Endodermal cell (in vitro differentiated cells): ENCODE results near the gene CRYL1. TPM values are rescaled to one million over a fixed set of nuclear protein-coding genes. Genes with fewer than 3 reads are reported as not detected.

Source experiments
- DNase-seq: peaks from one replicate; pipeline ENCODE4 v3.0.0-alpha.2; 2017
- H3K27ac ChIP-seq: 2 replicates; pipeline ENCODE4 v1.5.1; 2013; ENCODE audit warnings: mild to moderate bottlenecking, low read depth, low read length, moderate library complexity
- H3K27me3 ChIP-seq: 2 replicates; pipeline ENCODE4 v1.6.1; 2013; ENCODE audit warnings: mild to moderate bottlenecking, low read length, moderate library complexity; ENCODE audit not compliant: insufficient read depth, control insufficient read depth, poor library complexity, severe bottlenecking
- H3K36me3 ChIP-seq: 2 replicates; pipeline ENCODE4 v1.7.0; 2013; ENCODE audit warnings: mild to moderate bottlenecking, low read length, moderate library complexity; ENCODE audit not compliant: control insufficient read depth, insufficient read depth
- H3K4me1 ChIP-seq: one replicate; pipeline ENCODE4 v1.7.0; 2013; ENCODE audit warnings: low read length; ENCODE audit not compliant: control insufficient read depth, insufficient read depth
- H3K4me3 ChIP-seq: 2 replicates; pipeline ENCODE4 v1.5.1; 2013; ENCODE audit warnings: mild to moderate bottlenecking, low read length, moderate library complexity
- H3K9ac ChIP-seq: 2 replicates; pipeline ENCODE4 v1.6.1; 2013; ENCODE audit warnings: mild to moderate bottlenecking, low read length, moderate library complexity; ENCODE audit not compliant: poor library complexity, severe bottlenecking; ENCODE audit errors: extremely low read depth
- H3K9me3 ChIP-seq: 2 replicates; pipeline ENCODE4 v1.6.1; 2013; ENCODE audit warnings: mild to moderate bottlenecking, low read length, moderate library complexity; ENCODE audit not compliant: control insufficient read depth
- H3K27ac Mint-ChIP-seq: 2 replicates; pipeline ENCODE4 v1.8.0; 2020; ENCODE audit warnings: mixed read lengths
- H3K27me3 Mint-ChIP-seq: 2 replicates; pipeline ENCODE4 v1.8.0; 2021; ENCODE audit warnings: mild to moderate bottlenecking, mixed read lengths; ENCODE audit not compliant: insufficient read depth
- H3K36me3 Mint-ChIP-seq: 2 replicates; pipeline ENCODE4 v1.8.0; 2020; ENCODE audit warnings: low read depth, mixed read lengths
- H3K4me1 Mint-ChIP-seq: 2 replicates; pipeline ENCODE4 v1.8.0; 2020; ENCODE audit warnings: mixed read lengths
- H3K4me3 Mint-ChIP-seq: 2 replicates; pipeline ENCODE4 v1.8.0; 2020; ENCODE audit warnings: mild to moderate bottlenecking, moderate library complexity, mixed read lengths
- H3K9me3 Mint-ChIP-seq: 2 replicates; pipeline ENCODE4 v1.8.0; 2020; ENCODE audit warnings: mild to moderate bottlenecking, mixed read lengths
- CTCF ChIP-seq: fragments of 200-600 bp; sonication (generic); conservative IDR thresholded peaks from 2 replicates; pipeline ENCODE4 v1.5.0; 2021; ENCODE audit warnings: antibody characterized with exemption, mild to moderate bottlenecking
- WGBS, 2 experiments: methylation state at CpG; one replicate each; pipeline versions ENCODE4 v1.1.5 to v1.1.7; 2013; ENCODE audit warnings: missing lambda C conversion rate in 2 of 2, mixed read lengths in 1 of 2; ENCODE audit not compliant: insufficient coverage in 1 of 2, insufficient read length in 1 of 2; 5-methylcytosine and 5-hydroxymethylcytosine counted together
- total RNA-seq, 2 donors: library from RNA; stranded (reverse); fragmentation: NEBNext Ultra II Directional in 1 of 2; extraction: Animal tissue kit (Norgen Biotek cat#: 25700) in 1 of 2; gene quantifications; 2 replicates in 1 of 2; 3 replicates in 1 of 2; pipeline ENCODE4 v1.2.1, GENCODE V29; 2021

CRYL1 gene
- total RNA-seq, 2 donors from 2014 or later = 1.7 to 4.1 TPM

GRCh38 chr13:20519875-20520274 lies 5.8 kb downstream of the CRYL1 start:
- no peak for TF ChIP-seq CTCF
- H3K36me3 Mint-ChIP-seq = no peaks in the 10 kb centered on the region
- H3K4me1 ChIP-seq = no peaks in the 10 kb centered on the region
- peaks cover 5% of the 10 kb centered on the region for H3K4me1 Mint-ChIP-seq
- WGBS, 2 experiments = 63% methylated on average over 1 of the region's 1 CpG; no CpG with 5 or more reads in 1 of the 2 experiments
- no peak overlapping the region for H3K4me3 Mint-ChIP-seq
- H3K9me3 ChIP-seq = no peaks in the 10 kb centered on the region
- no peak overlapping the region for H3K9ac ChIP-seq
- no peak overlapping the region for H3K27ac ChIP-seq
- no peak overlapping the region for H3K4me3 ChIP-seq
- H3K27me3 Mint-ChIP-seq = peaks cover 16% of the 10 kb centered on the region
- H3K9me3 Mint-ChIP-seq = no peaks in the 10 kb centered on the region
- no peak for DNase-seq
- H3K36me3 ChIP-seq = no peaks in the 10 kb centered on the region
- H3K27me3 ChIP-seq = peaks cover 11% of the 10 kb centered on the region
- H3K27ac Mint-ChIP-seq = no peak overlapping the region

GRCh38 chr13:20518660-20519100 lies 7.0 kb downstream of the CRYL1 start:
- Histone ChIP-seq H3K9me3 (no peaks in the 10 kb centered on the region), H3K27me3 (no peaks in the 10 kb centered on the region), H3K27ac (no peak overlapping the region), H3K9ac (no peak overlapping the region), H3K36me3 (no peaks in the 10 kb centered on the region), H3K4me3 (no peak overlapping the region), H3K4me1 (no peaks in the 10 kb centered on the region)
- Mint-ChIP-seq H3K4me3 (no peak overlapping the region), H3K9me3 (no peaks in the 10 kb centered on the region), H3K4me1 (peaks cover 4% of the 10 kb centered on the region), H3K27me3 (peaks cover 6% of the 10 kb centered on the region), H3K36me3 (no peaks in the 10 kb centered on the region), H3K27ac (no peak overlapping the region)
- DNase-seq = no peak
- no peak for TF ChIP-seq CTCF
- WGBS, 2 experiments = 89 to 92% methylated on average over 4 to 7 of the region's 7 CpGs

- H3K4me3 ChIP-seq = no peak overlapping the region
- no peaks in the 10 kb centered on the region for H3K27me3 ChIP-seq
- no peak overlapping the region for H3K9ac ChIP-seq
- peaks cover 12% of the 10 kb centered on the region for H3K4me1 Mint-ChIP-seq
- whole genome bisulfite sequencing, 2 experiments = 95 to 100% methylated on average over 2 of the region's 2 CpGs
- H3K36me3 ChIP-seq = no peaks in the 10 kb centered on the region
- no peak for TF ChIP-seq CTCF
- no peaks in the 10 kb centered on the region for H3K9me3 Mint-ChIP-seq
- no peak overlapping the region for H3K27ac ChIP-seq
- H3K27me3 Mint-ChIP-seq = peaks cover 4% of the 10 kb centered on the region
- no peaks in the 10 kb centered on the region for H3K36me3 Mint-ChIP-seq
- DNase-seq = no peak
- no peak overlapping the region for H3K27ac Mint-ChIP-seq
- no peak overlapping the region for H3K4me3 Mint-ChIP-seq
- H3K4me1 ChIP-seq = no peaks in the 10 kb centered on the region
- H3K9me3 ChIP-seq = no peaks in the 10 kb centered on the region
These were observed 10.8 kb downstream of the CRYL1 start for GRCh38 chr13:20514866-20515265.
